Activated T-helper 1 cell treated with anti-CD3 and anti-CD28 coated beads, Interleukin-12 subunit alpha, Interleukin-12 subunit beta, Interleukin-2, Interleukin-4 antibody, amounts not matched to agents 30 ng/mL and 10 ng/mL and 1 ng/mL, durations not matched to agents 14 hours and 24 hours and 36 hours (primary cell): ENCODE data around the gene SCN3B. TPM values are rescaled to one million over a fixed set of nuclear protein-coding genes. Genes with fewer than 3 reads are reported as not detected.

ENCODE experiments used
- DNase-seq: peaks from one replicate; pipeline ENCODE4 v3.0.0; 2021; ENCODE audit warnings: low spot score
- H3K27ac Mint-ChIP-seq: one replicate; pipeline ENCODE4 v1.8.0; 2021; ENCODE audit warnings: mild to moderate bottlenecking, mixed read lengths
- H3K27me3 Mint-ChIP-seq: one replicate; pipeline ENCODE4 v1.8.0; 2022; ENCODE audit warnings: mild to moderate bottlenecking, moderate library complexity, mixed read lengths; ENCODE audit not compliant: insufficient read depth
- H3K36me3 Mint-ChIP-seq: one replicate; pipeline ENCODE4 v1.8.0; 2021; ENCODE audit warnings: low read depth, mixed read lengths
- H3K4me1 Mint-ChIP-seq: one replicate; pipeline ENCODE4 v1.8.0; 2021; ENCODE audit warnings: low read depth, mixed read lengths
- H3K4me3 Mint-ChIP-seq: one replicate; pipeline ENCODE4 v1.8.0; 2021; ENCODE audit warnings: mild to moderate bottlenecking, moderate library complexity, mixed read lengths
- H3K9me3 Mint-ChIP-seq: one replicate; pipeline ENCODE4 v1.8.0; 2021; ENCODE audit warnings: mixed read lengths
- intact Hi-C: fragments of 100-400 bp; cut with micrococcal nuclease; formaldehyde crosslinking; loops from one replicate; pipeline ENCODE4 v1.15.1; 2024
- total RNA-seq: library from RNA; stranded (reverse); gene quantifications from 2 replicates; pipeline ENCODE4 v1.2.3, GENCODE V29; 2022

The SCN3B gene
- total RNA-seq, 1 donor from 2014 or later: not detected

- Mint-ChIP-seq H3K36me3 (no peaks in the 10 kb centered on the region), H3K4me1 (peaks cover 5% of the 10 kb centered on the region), H3K27me3 (peaks cover 49% of the 10 kb centered on the region), H3K4me3 (no peak overlapping the region), H3K27ac (no peak overlapping the region), H3K9me3 (no peaks in the 10 kb centered on the region)
- DNase-seq: no peak
- intact Hi-C loops: loop anchor here (5.0 kb wide), 1 partner anchor 670 kb away; the partner anchor contains the start of gene BSX
Observed at GRCh38 chr11:123652599-123652998, 1.8 kb downstream of the SCN3B start.

- Mint-ChIP-seq H3K36me3 (no peaks in the 10 kb centered on the region), H3K4me3 (no peak overlapping the region), H3K9me3 (no peaks in the 10 kb centered on the region), H3K27me3 (peaks cover 37% of the 10 kb centered on the region), H3K27ac (no peak overlapping the region), H3K4me1 (peaks cover 5% of the 10 kb centered on the region)
- no peak for DNase-seq
- intact Hi-C loops: loop anchor here (5.0 kb wide), 1 partner anchor 669 kb away; the partner anchor contains the start of gene BSX
Observed at GRCh38 chr11:123650901-123651300, 3.5 kb downstream of the SCN3B start.

GRCh38 chr11:123645286-123645975 is 9.0 kb downstream of the SCN3B start:
- Mint-ChIP-seq H3K36me3 (no peaks in the 10 kb centered on the region), H3K4me1 (no peaks in the 10 kb centered on the region), H3K27ac (no peak overlapping the region), H3K27me3 (peaks cover 4% of the 10 kb centered on the region), H3K9me3 (no peaks in the 10 kb centered on the region), H3K4me3 (no peak overlapping the region)
- intact Hi-C loops: loop anchor here (10.0 kb wide), 1 partner anchor 549 kb away; no protein-coding TSS in a partner anchor
- DNase-seq: no peak

GRCh38 chr11:123642435-123642834 is 12.0 kb downstream of the SCN3B start:
- Mint-ChIP-seq H3K27ac (no peak overlapping the region), H3K4me1 (no peaks in the 10 kb centered on the region), H3K27me3 (peaks cover 3% of the 10 kb centered on the region), H3K4me3 (no peak overlapping the region), H3K36me3 (no peaks in the 10 kb centered on the region), H3K9me3 (no peaks in the 10 kb centered on the region)
- intact Hi-C loops: loop anchor here (5.0 to 10.0 kb wide), 2 partner anchors 425 to 552 kb away; no protein-coding TSS in a partner anchor
- DNase-seq: no peak

GRCh38 chr11:123641495-123641840 is 13.0 kb downstream of the SCN3B start:
- no peak overlapping the region for H3K27ac Mint-ChIP-seq
- no peaks in the 10 kb centered on the region for H3K36me3 Mint-ChIP-seq
- H3K9me3 Mint-ChIP-seq: no peaks in the 10 kb centered on the region
- no peak overlapping the region for H3K4me3 Mint-ChIP-seq
- DNase-seq: no peak
- H3K4me1 Mint-ChIP-seq: no peaks in the 10 kb centered on the region
- H3K27me3 Mint-ChIP-seq: peaks cover 3% of the 10 kb centered on the region
- intact Hi-C loops: loop anchor here (1.0 to 10.0 kb wide), 3 partner anchors 66 to 553 kb away; no protein-coding TSS in a partner anchor

- H3K27me3 Mint-ChIP-seq: peaks cover 3% of the 10 kb centered on the region
Observed at GRCh38 chr11:123640677-123641494, 13.5 kb downstream of the SCN3B start.

GRCh38 chr11:123640029-123640428 is 14.4 kb downstream of the SCN3B start:
- no peak for DNase-seq
- Mint-ChIP-seq H3K4me1 (no peaks in the 10 kb centered on the region), H3K4me3 (no peak overlapping the region), H3K9me3 (no peaks in the 10 kb centered on the region), H3K36me3 (no peaks in the 10 kb centered on the region), H3K27me3 (peaks cover 3% of the 10 kb centered on the region), H3K27ac (no peak overlapping the region)
- intact Hi-C loops: loop anchor here (5.0 to 10.0 kb wide), 2 partner anchors 427 to 555 kb away; no protein-coding TSS in a partner anchor

More at GRCh38 chr11:123640677-123641494, 13.5 kb downstream of the SCN3B start:
- Mint-ChIP-seq H3K27ac (no peak overlapping the region), H3K4me1 (no peaks in the 10 kb centered on the region), H3K36me3 (no peaks in the 10 kb centered on the region), H3K4me3 (no peak overlapping the region), H3K9me3 (no peaks in the 10 kb centered on the region)
- intact Hi-C loops: loop anchor here (1.0 to 10.0 kb wide), 3 partner anchors 66 to 554 kb away; no protein-coding TSS in a partner anchor
- peak; percentile 29 for DNase-seq

- no peaks in the 10 kb centered on the region for H3K9me3 Mint-ChIP-seq
- H3K27me3 Mint-ChIP-seq: peaks cover 4% of the 10 kb centered on the region
- H3K36me3 Mint-ChIP-seq: peaks cover 23% of the 10 kb centered on the region
- DNase-seq: no peak
- no peaks in the 10 kb centered on the region for H3K4me1 Mint-ChIP-seq
- no peak overlapping the region for H3K27ac Mint-ChIP-seq
- no peak overlapping the region for H3K4me3 Mint-ChIP-seq
- intact Hi-C loops: no loop called here
Observed at GRCh38 chr11:123630126-123630608, 24.3 kb downstream of the SCN3B start.

- intact Hi-C loops: no loop called here
- Mint-ChIP-seq H3K4me1 (no peaks in the 10 kb centered on the region), H3K27ac (peak overlapping the region; percentile 10), H3K4me3 (no peak overlapping the region), H3K27me3 (peaks cover 2% of the 10 kb centered on the region), H3K9me3 (no peaks in the 10 kb centered on the region), H3K36me3 (peaks cover 31% of the 10 kb centered on the region)
- DNase-seq: no peak
Observed at GRCh38 chr11:123628936-123629683, 25.3 kb downstream of the SCN3B start.

- intact Hi-C loops: no loop called here
- DNase-seq: no peak
- no peaks in the 10 kb centered on the region for H3K4me1 Mint-ChIP-seq
- no peak overlapping the region for H3K4me3 Mint-ChIP-seq
- H3K27ac Mint-ChIP-seq: no peak overlapping the region
- no peaks in the 10 kb centered on the region for H3K9me3 Mint-ChIP-seq
- no peaks in the 10 kb centered on the region for H3K27me3 Mint-ChIP-seq
- peaks cover 50% of the 10 kb centered on the region for H3K36me3 Mint-ChIP-seq
Observed at GRCh38 chr11:123624974-123625373, 29.4 kb downstream of the SCN3B start.

GRCh38 chr11:123622576-123622975 is 31.8 kb downstream of the SCN3B start:
- Mint-ChIP-seq H3K4me1 (no peaks in the 10 kb centered on the region), H3K9me3 (no peaks in the 10 kb centered on the region), H3K27me3 (no peaks in the 10 kb centered on the region), H3K27ac (no peak overlapping the region), H3K4me3 (no peak overlapping the region), H3K36me3 (peaks cover 65% of the 10 kb centered on the region)
- DNase-seq: no peak
- intact Hi-C loops: no loop called here

GRCh38 chr11:123616505-123617198 is 37.8 kb downstream of the SCN3B start:
- no peak for DNase-seq
- Mint-ChIP-seq H3K4me3 (no peak overlapping the region), H3K9me3 (no peaks in the 10 kb centered on the region), H3K4me1 (no peaks in the 10 kb centered on the region), H3K36me3 (peaks cover 62% of the 10 kb centered on the region), H3K27me3 (no peaks in the 10 kb centered on the region), H3K27ac (no peak overlapping the region)
- intact Hi-C loops: no loop called here
